ENCODE data around the gene HOXB5. TPM values are rescaled to one million over a fixed set of nuclear protein-coding genes. Genes with fewer than 3 reads are reported as not detected.
A peak's percentile ranks its signal among the peaks of the same experiment; 100 is the strongest.

The HOXB5 gene
- polyA plus RNA-seq, 2 donors = 0.09 to 0.10 TPM

DNA sequence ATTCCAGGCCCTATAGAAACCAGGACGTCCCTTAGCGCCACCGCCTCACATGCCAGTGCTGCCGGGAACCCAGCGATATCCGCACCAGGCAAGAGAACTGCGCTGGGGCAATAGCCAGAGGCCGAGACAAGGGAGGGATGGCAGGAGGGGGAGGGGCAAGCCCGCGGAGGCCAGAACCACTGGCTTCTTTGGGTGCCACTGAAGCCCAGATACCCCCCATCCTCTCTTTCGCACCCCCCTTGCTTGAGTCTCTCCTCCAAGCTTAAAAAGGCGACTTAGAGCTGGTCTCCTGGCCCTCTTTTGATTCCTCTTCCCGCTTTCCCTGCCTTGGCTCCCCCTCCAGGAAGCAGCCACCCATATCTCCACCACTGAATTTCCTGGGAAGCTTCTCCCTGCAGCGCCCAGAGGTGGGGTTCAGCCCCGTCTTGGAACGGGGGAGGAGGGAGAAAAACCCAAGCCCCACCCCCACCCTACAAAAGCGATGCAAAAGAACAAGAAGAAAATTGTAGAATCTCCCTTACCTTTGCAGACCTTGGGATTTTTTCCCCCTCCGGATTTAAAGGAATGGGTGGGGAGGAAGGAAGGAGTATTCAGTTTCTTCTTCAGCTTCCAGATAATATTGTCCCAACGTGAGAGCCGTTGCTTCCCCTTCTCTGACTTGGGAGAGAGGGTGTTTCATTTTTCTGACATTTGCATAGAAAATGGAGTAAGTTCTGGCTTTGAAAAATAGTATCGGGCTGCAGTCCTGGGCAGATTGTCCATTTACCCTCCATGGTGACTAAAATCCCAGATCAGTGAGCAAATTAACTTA lies 10.6 kb upstream of the HOXB5 start:
- 11 to 17% methylated on average over 21 of the region's 21 CpGs for WGBS, 2 donors
- Histone ChIP-seq H3K4me3 (ENCODE audit: low read depth in 1 of 2, low read length in 2 of 2) (no peak overlapping the region), H3K36me3 (ENCODE audit: control insufficient read depth in 2 of 2, insufficient read depth in 2 of 2, low read length in 1 of 2) (no peaks in the 10 kb centered on the region), H3K9me3 (ENCODE audit: control insufficient read depth in 2 of 2, insufficient read depth in 1 of 2, low read depth in 1 of 2, low read length in 1 of 2) (no peaks in the 10 kb centered on the region), H3K27ac (ENCODE audit: low read depth in 2 of 2, low read length in 1 of 2) (no peak overlapping the region), H3K27me3 (ENCODE audit: control insufficient read depth in 1 of 2, insufficient read depth in 2 of 2, low read length in 2 of 2) (peaks cover 3 to 25% of the 10 kb centered on the region in 2 donors), H3K4me1 (ENCODE audit: control insufficient read depth in 2 of 2, insufficient read depth in 2 of 2, low read length in 1 of 2) (no peaks in the 10 kb centered on the region)

DNA sequence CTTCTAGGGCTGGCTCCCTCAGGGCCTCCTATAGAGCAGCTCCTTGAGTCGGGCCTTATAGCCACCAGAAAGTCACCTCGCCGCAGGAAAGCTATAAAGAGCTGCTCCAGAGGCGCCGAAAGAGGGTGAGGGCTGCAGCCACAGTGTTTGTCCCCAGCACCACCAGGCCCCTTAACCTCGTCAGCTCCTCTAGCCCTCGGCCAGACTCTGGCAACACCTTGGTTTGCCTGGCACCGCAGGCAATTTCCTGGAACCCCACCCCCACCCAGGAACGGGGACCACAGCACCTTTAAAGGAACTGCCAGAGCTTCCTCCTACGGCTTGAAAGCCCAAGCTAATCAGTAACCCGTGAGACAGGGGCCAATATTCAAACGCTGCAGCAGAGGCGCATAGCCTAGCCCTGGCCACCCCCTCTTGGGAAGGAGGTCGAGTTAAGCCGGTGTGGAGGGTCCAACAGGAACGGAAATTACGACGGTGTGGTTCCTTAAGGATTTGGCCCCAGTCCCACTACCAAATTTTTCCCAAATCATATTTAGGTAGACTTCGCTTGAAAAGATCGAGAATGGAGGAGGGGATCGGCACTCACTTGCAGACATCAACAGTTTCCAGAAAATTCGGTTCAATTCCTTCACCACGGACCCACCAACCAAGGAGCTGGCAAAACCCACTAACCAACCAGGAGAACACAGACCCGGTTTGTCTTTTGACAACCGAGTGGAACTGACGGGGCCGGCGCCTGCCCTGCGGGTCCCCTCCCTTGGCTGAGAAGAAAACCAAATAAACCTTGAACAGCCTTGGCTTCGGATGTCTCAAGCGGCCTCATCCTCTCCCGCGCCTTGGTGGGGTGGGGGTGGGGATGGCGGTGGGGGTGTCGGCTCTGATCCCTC lies 8.2 kb upstream of the HOXB5 start:
- WGBS, 2 donors = 23 to 24% methylated on average over 35 of the region's 35 CpGs
- H3K4me3 ChIP-seq (ENCODE audit: low read depth in 1 of 2, low read length in 2 of 2) = no peak overlapping the region

DNA sequence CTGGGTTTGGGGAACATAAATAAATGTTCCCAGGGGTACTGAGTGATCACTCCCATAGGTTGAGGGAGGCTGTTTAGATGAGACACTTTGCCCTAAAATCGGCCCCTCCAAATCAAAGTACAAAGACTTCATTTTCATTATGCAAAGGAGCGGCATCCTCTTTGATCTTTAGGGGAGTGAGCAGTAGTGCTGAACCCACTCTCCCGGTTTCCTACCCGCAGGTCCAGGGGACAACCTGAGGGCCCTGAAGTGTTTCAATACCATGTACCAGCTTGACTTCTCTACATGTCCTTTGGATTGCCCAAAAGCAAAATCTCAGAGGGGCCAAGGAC lies 7.6 kb upstream of the HOXB5 start:
- H3K27ac ChIP-seq (ENCODE audit: low read depth in 2 of 2, low read length in 1 of 2) = no peak overlapping the region
- no peaks in the 10 kb centered on the region for H3K36me3 ChIP-seq (ENCODE audit: control insufficient read depth in 2 of 2, insufficient read depth in 2 of 2, low read length in 1 of 2)
- 47 to 61% methylated on average over 4 of the region's 4 CpGs for WGBS, 2 donors
- H3K27me3 ChIP-seq (ENCODE audit: control insufficient read depth in 1 of 2, insufficient read depth in 2 of 2, low read length in 2 of 2) = peaks cover 3 to 26% of the 10 kb centered on the region in 2 donors
- no peak overlapping the region for H3K4me3 ChIP-seq (ENCODE audit: low read depth in 1 of 2, low read length in 2 of 2)
- H3K9me3 ChIP-seq (ENCODE audit: control insufficient read depth in 2 of 2, insufficient read depth in 1 of 2, low read depth in 1 of 2, low read length in 1 of 2) = no peaks in the 10 kb centered on the region
- peaks cover 0 to 7% of the 10 kb centered on the region in 2 donors for H3K4me1 ChIP-seq (ENCODE audit: control insufficient read depth in 2 of 2, insufficient read depth in 2 of 2, low read length in 1 of 2)

More for the DNA sequence above, 8.2 kb upstream of the HOXB5 start:
- H3K27me3 ChIP-seq (ENCODE audit: control insufficient read depth in 1 of 2, insufficient read depth in 2 of 2, low read length in 2 of 2) = peaks cover 3 to 29% of the 10 kb centered on the region in 2 donors
- H3K4me1 ChIP-seq (ENCODE audit: control insufficient read depth in 2 of 2, insufficient read depth in 2 of 2, low read length in 1 of 2) = peaks cover 0 to 4% of the 10 kb centered on the region in 2 donors
- H3K36me3 ChIP-seq (ENCODE audit: control insufficient read depth in 2 of 2, insufficient read depth in 2 of 2, low read length in 1 of 2) = no peaks in the 10 kb centered on the region
- no peak overlapping the region for H3K27ac ChIP-seq (ENCODE audit: low read depth in 2 of 2, low read length in 1 of 2)
- no peaks in the 10 kb centered on the region for H3K9me3 ChIP-seq (ENCODE audit: control insufficient read depth in 2 of 2, insufficient read depth in 1 of 2, low read depth in 1 of 2, low read length in 1 of 2)

DNA sequence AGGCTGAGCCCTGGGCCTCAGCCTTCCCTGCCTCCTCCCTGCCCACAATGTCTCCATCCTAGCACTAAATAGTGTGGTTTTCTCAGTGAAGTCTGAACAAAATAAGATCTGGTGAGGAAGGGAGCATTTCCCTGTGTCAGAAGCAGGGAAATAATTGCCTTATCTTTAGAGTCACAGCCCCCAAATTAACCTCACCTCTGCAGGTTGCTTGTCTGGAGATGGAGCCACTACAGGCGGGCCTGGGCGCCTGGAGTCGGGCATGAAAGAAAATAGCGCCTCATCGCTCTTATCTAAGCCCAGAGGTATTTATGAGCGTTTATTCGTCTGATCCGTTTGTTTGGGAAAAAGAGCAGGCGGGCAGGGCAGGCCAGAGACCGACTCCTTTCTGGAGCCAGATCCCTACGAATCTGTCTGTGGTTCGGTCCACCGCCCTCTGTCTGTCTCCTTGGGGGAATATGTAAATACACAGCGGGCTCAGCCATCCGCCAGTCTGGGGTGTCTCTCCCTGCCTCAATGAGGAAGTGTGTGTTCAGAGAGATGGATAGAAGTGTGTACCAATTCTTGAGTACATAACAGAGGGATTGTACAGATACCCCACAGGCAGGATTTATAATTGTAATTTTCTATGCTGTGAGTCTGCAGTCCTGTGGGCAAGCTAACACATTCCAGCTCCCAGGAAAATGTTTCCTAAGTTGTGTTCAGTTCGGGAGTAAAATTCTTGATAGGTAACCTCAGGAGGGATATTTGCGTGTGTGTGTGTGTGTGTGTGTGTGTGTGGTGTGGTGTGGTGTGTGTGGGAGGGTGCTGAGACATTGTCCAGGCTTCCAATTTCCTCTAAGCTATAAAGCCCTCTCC lies 6.9 kb upstream of the HOXB5 start:
- no peak overlapping the region for H3K27ac ChIP-seq (ENCODE audit: low read depth in 2 of 2, low read length in 1 of 2)
- peaks cover 0 to 9% of the 10 kb centered on the region in 2 donors for H3K4me1 ChIP-seq (ENCODE audit: control insufficient read depth in 2 of 2, insufficient read depth in 2 of 2, low read length in 1 of 2)
- WGBS, 2 donors = 46 to 75% methylated on average over 17 of the region's 17 CpGs

DNA sequence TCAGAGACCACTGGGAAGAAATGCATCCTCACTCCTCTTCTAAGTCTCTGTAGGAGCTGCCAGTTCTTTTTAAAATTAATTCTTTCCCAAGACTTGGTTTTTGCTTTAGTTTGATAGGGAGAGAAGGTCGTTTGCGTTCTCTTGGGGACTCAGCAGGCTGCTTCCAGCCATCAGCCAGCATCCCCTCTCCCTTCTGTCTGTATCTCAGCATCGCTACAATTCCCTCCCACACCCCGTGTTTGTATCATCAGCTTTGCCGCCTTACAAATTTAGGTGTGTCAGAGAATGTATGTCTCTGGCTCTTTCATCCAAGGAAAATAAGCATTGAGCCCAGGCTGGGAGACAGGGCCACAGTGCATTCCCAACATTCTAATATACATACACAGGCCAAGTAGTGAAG lies 5.8 kb upstream of the HOXB5 start:
- H3K27ac ChIP-seq (ENCODE audit: low read depth in 2 of 2, low read length in 1 of 2) = no peak overlapping the region
- no peaks in the 10 kb centered on the region for H3K9me3 ChIP-seq (ENCODE audit: control insufficient read depth in 2 of 2, insufficient read depth in 1 of 2, low read depth in 1 of 2, low read length in 1 of 2)
- H3K27me3 ChIP-seq (ENCODE audit: control insufficient read depth in 1 of 2, insufficient read depth in 2 of 2, low read length in 2 of 2) = peaks cover 0 to 19% of the 10 kb centered on the region in 2 donors
- peaks cover 0 to 9% of the 10 kb centered on the region in 2 donors for H3K4me1 ChIP-seq (ENCODE audit: control insufficient read depth in 2 of 2, insufficient read depth in 2 of 2, low read length in 1 of 2)
- H3K36me3 ChIP-seq (ENCODE audit: control insufficient read depth in 2 of 2, insufficient read depth in 2 of 2, low read length in 1 of 2) = no peaks in the 10 kb centered on the region
- WGBS, 2 donors = 68 to 86% methylated on average over 5 of the region's 5 CpGs
- H3K4me3 ChIP-seq (ENCODE audit: low read depth in 1 of 2, low read length in 2 of 2) = no peak overlapping the region

More for the DNA sequence above, 6.9 kb upstream of the HOXB5 start:
- Histone ChIP-seq H3K4me3 (ENCODE audit: low read depth in 1 of 2, low read length in 2 of 2) (no peak overlapping the region), H3K27me3 (ENCODE audit: control insufficient read depth in 1 of 2, insufficient read depth in 2 of 2, low read length in 2 of 2) (peaks cover 3 to 29% of the 10 kb centered on the region in 2 donors), H3K36me3 (ENCODE audit: control insufficient read depth in 2 of 2, insufficient read depth in 2 of 2, low read length in 1 of 2) (no peaks in the 10 kb centered on the region), H3K9me3 (ENCODE audit: control insufficient read depth in 2 of 2, insufficient read depth in 1 of 2, low read depth in 1 of 2, low read length in 1 of 2) (no peaks in the 10 kb centered on the region)

DNA sequence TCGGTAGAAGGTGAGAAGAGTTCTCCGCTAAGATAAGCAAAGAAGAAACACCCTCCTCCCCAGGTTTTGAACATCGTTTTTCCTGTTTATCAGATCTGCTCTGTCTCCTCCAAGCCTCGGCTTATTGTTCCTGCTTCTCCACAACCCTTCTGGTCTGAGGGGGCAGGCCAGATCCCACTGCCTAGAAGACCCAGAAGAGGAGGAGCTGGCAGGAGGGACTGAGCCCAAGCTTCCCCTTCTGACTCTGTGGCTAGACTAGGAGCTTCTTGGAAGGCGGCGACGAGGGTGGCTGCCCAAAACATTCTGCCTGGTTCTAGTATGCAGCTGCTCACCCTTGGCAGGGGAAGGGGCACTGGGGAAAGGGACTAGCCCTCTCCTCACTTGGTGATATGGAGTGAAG lies 5.2 kb upstream of the HOXB5 start:
- no peak overlapping the region for H3K27ac ChIP-seq (ENCODE audit: low read depth in 2 of 2, low read length in 1 of 2)
- no peak overlapping the region for H3K4me3 ChIP-seq (ENCODE audit: low read depth in 1 of 2, low read length in 2 of 2)

DNA sequence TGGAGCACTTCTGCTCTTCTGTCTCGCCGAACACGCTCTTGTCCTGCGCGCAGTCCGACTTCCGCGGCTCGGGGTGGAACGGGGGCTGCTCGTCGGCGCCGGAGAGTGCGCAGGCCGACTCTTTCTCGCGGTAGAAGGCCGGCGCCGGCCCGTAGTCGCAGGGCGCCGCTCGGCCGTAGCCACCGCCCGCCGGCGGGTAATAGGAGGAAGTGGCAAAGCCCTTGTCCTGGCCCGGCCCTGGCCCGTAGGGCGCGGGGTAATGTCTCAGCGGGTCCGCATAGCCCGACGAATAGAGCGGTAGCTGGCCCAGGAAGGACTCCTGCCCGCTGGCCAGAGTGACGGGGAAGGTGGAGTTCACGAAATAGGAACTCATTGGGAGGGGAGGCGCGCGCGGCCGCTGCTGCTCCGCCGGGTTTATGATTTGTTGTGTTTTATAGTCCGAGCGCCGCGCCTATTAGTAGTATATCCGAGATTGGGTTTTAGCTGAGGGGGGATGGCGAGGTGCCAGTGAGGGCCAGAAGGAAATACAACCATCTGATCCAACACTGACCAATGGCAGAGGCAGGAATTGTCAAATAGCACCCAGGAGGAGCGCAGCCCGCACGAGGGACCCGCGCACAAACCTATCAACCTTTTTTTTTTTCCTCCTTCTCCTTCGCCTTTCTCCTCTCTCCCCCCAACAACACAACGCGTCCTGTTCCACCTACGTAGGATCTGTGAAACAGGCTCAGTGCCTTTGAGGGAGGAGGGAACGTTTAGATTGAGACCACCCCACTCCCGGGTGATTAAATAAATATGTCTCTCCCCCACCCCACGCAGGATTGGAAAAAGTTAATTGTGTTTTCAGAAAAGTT lies 4.4 kb upstream of the HOXB5 start:
- peaks cover 0 to 14% of the 10 kb centered on the region in 2 donors for H3K4me1 ChIP-seq (ENCODE audit: control insufficient read depth in 2 of 2, insufficient read depth in 2 of 2, low read length in 1 of 2)
- 2 to 3% methylated on average over 68 of the region's 68 CpGs for WGBS, 2 donors
- H3K27ac ChIP-seq (ENCODE audit: low read depth in 2 of 2, low read length in 1 of 2) = peak overlapping the region in 1 of 2 donors; percentile 15
- peak overlapping the region; percentile 36 to 42 for H3K4me3 ChIP-seq (ENCODE audit: low read depth in 1 of 2, low read length in 2 of 2)
- no peaks in the 10 kb centered on the region for H3K9me3 ChIP-seq (ENCODE audit: control insufficient read depth in 2 of 2, insufficient read depth in 1 of 2, low read depth in 1 of 2, low read length in 1 of 2)
- H3K27me3 ChIP-seq (ENCODE audit: control insufficient read depth in 1 of 2, insufficient read depth in 2 of 2, low read length in 2 of 2) = peaks cover 0 to 20% of the 10 kb centered on the region in 2 donors
- H3K36me3 ChIP-seq (ENCODE audit: control insufficient read depth in 2 of 2, insufficient read depth in 2 of 2, low read length in 1 of 2) = no peaks in the 10 kb centered on the region

More for the DNA sequence above, 5.2 kb upstream of the HOXB5 start:
- Histone ChIP-seq H3K9me3 (ENCODE audit: control insufficient read depth in 2 of 2, insufficient read depth in 1 of 2, low read depth in 1 of 2, low read length in 1 of 2) (no peaks in the 10 kb centered on the region), H3K4me1 (ENCODE audit: control insufficient read depth in 2 of 2, insufficient read depth in 2 of 2, low read length in 1 of 2) (peaks cover 0 to 9% of the 10 kb centered on the region in 2 donors), H3K27me3 (ENCODE audit: control insufficient read depth in 1 of 2, insufficient read depth in 2 of 2, low read length in 2 of 2) (peaks cover 0 to 18% of the 10 kb centered on the region in 2 donors), H3K36me3 (ENCODE audit: control insufficient read depth in 2 of 2, insufficient read depth in 2 of 2, low read length in 1 of 2) (no peaks in the 10 kb centered on the region)
- WGBS, 2 donors = 46 to 58% methylated on average over 7 of the region's 7 CpGs

DNA sequence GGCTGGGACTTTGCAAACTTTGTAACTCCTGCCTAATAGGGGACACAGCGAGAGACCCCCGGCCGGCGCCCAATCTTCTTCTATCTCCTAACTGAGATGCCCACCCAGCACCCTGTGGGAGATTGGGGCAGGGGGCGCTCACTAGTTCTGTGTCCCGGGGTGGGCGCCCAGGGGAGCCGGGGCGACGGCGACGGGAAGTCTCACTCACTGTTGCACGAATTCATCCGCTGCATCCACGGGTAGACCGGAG lies 3.9 kb upstream of the HOXB5 start:
- Histone ChIP-seq H3K9me3 (ENCODE audit: control insufficient read depth in 2 of 2, insufficient read depth in 1 of 2, low read depth in 1 of 2, low read length in 1 of 2) (no peaks in the 10 kb centered on the region), H3K4me1 (ENCODE audit: control insufficient read depth in 2 of 2, insufficient read depth in 2 of 2, low read length in 1 of 2) (peaks cover 0 to 14% of the 10 kb centered on the region in 2 donors), H3K27me3 (ENCODE audit: control insufficient read depth in 1 of 2, insufficient read depth in 2 of 2, low read length in 2 of 2) (peaks cover 0 to 21% of the 10 kb centered on the region in 2 donors), H3K4me3 (ENCODE audit: low read depth in 1 of 2, low read length in 2 of 2) (peak overlapping the region; percentile 36 to 42), H3K36me3 (ENCODE audit: control insufficient read depth in 2 of 2, insufficient read depth in 2 of 2, low read length in 1 of 2) (no peaks in the 10 kb centered on the region), H3K27ac (ENCODE audit: low read depth in 2 of 2, low read length in 1 of 2) (peak overlapping the region in 1 of 2 donors; percentile 15)
- WGBS, 2 donors = 2 to 3% methylated on average over 16 of the region's 16 CpGs
